Thyroid gland (tissue), 4 donors: ENCODE measurements around the gene CXCL12.

Source experiments
- CTCF ChIP-seq, 6 experiments: fragments of 200-600 bp in 3 of 6; fragments of 450-650 bp in 3 of 6; sonication (generic) in 3 of 6; IDR thresholded peaks; one replicate each; pipeline ENCODE4 v1.5.1; 2016 to 2019; ENCODE audit warnings: antibody characterized with exemption in 6 of 6, mild to moderate bottlenecking in 2 of 6, inconsistent platforms in 1 of 6, moderate library complexity in 1 of 6
- POLR2A ChIP-seq, 2 donors: fragments of 450-650 bp; IDR thresholded peaks; one replicate each; pipeline ENCODE4 v1.6.1; 2017; ENCODE audit warnings: antibody characterized with exemption in 2 of 2, mild to moderate bottlenecking in 2 of 2, moderate library complexity in 1 of 2

GRCh38 chr10:44333511-44333910 lies 51.4 kb downstream of the CXCL12 start:
- TF ChIP-seq CTCF (IDR thresholded peaks at IDR 0.05) (no peak), POLR2A (IDR thresholded peaks at IDR 0.05) (no peak)
